Measurements from ENCODE around the gene SFXN5. TPM values are rescaled to one million over a fixed set of nuclear protein-coding genes. Genes with fewer than 3 reads are reported as not detected.

Gene SFXN5
- polyA plus RNA-seq, 1 donor from 2014 or later, result 5.8 TPM

GRCh38 chr2:72971036-72971435 lies 100.5 kb downstream of the SFXN5 start:
- Histone ChIP-seq H3K9me2 (ENCODE audit: insufficient read depth, low read length) (no peaks in the 10 kb centered on the region), H3K36me3 (ENCODE audit: insufficient read depth, low read length) (no peaks in the 10 kb centered on the region), H3K27me3 (ENCODE audit: insufficient read depth, low read depth, low read length) (no peaks in the 10 kb centered on the region), H2AFZ (ENCODE audit: low read depth, low read length) (no peak overlapping the region), H3F3A (ENCODE audit: insufficient read depth, low read length, poor library complexity, severe bottlenecking) (no peaks in the 10 kb centered on the region), H3K9me3 (ENCODE audit: low read length) (no peaks in the 10 kb centered on the region), H3K4me2 (ENCODE audit: low read length) (no peak overlapping the region), H4K20me1 (ENCODE audit: insufficient read depth) (no peaks in the 10 kb centered on the region), H3K27ac (ENCODE audit: low read length) (no peak overlapping the region), H3K79me2 (replicated peaks; ENCODE audit: insufficient read depth, low read length) (no peaks in the 10 kb centered on the region), H3K9ac (ENCODE audit: low read length) (no peak overlapping the region), H3K4me3 (ENCODE audit: low read length) (no peak overlapping the region)
- TF ChIP-seq, protein P1, sequence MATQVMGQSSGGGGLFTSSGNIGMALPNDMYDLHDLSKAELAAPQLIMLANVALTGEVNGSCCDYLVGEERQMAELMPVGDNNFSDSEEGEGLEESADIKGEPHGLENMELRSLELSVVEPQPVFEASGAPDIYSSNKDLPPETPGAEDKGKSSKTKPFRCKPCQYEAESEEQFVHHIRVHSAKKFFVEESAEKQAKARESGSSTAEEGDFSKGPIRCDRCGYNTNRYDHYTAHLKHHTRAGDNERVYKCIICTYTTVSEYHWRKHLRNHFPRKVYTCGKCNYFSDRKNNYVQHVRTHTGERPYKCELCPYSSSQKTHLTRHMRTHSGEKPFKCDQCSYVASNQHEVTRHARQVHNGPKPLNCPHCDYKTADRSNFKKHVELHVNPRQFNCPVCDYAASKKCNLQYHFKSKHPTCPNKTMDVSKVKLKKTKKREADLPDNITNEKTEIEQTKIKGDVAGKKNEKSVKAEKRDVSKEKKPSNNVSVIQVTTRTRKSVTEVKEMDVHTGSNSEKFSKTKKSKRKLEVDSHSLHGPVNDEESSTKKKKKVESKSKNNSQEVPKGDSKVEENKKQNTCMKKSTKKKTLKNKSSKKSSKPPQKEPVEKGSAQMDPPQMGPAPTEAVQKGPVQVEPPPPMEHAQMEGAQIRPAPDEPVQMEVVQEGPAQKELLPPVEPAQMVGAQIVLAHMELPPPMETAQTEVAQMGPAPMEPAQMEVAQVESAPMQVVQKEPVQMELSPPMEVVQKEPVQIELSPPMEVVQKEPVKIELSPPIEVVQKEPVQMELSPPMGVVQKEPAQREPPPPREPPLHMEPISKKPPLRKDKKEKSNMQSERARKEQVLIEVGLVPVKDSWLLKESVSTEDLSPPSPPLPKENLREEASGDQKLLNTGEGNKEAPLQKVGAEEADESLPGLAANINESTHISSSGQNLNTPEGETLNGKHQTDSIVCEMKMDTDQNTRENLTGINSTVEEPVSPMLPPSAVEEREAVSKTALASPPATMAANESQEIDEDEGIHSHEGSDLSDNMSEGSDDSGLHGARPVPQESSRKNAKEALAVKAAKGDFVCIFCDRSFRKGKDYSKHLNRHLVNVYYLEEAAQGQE (IDR thresholded peaks at IDR 0.05; ENCODE audit: borderline replicate concordance), result no peak
- TF ChIP-seq EZH2 (IDR thresholded peaks at IDR 0.05; ENCODE audit: borderline replicate concordance, insufficient read depth, low read length, poor library complexity, severe bottlenecking) (no peak), RAD21 (conservative IDR thresholded peaks at IDR 0.05) (no peak), SMC3 (conservative IDR thresholded peaks at IDR 0.05; ENCODE audit: poor library complexity) (no peak), EP300 (conservative IDR thresholded peaks at IDR 0.05; ENCODE audit: poor library complexity, severe bottlenecking) (no peak), MXI1 (conservative IDR thresholded peaks at IDR 0.05; ENCODE audit: poor library complexity, severe bottlenecking) (no peak), POLR2AphosphoS5 (IDR thresholded peaks at IDR 0.05) (no peak), TAF1 (IDR thresholded peaks at IDR 0.05; ENCODE audit: low read depth) (no peak)
- TF ChIP-seq, protein P2, sequence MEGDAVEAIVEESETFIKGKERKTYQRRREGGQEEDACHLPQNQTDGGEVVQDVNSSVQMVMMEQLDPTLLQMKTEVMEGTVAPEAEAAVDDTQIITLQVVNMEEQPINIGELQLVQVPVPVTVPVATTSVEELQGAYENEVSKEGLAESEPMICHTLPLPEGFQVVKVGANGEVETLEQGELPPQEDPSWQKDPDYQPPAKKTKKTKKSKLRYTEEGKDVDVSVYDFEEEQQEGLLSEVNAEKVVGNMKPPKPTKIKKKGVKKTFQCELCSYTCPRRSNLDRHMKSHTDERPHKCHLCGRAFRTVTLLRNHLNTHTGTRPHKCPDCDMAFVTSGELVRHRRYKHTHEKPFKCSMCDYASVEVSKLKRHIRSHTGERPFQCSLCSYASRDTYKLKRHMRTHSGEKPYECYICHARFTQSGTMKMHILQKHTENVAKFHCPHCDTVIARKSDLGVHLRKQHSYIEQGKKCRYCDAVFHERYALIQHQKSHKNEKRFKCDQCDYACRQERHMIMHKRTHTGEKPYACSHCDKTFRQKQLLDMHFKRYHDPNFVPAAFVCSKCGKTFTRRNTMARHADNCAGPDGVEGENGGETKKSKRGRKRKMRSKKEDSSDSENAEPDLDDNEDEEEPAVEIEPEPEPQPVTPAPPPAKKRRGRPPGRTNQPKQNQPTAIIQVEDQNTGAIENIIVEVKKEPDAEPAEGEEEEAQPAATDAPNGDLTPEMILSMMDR (IDR thresholded peaks at IDR 0.05; ENCODE audit: poor library complexity, severe bottlenecking), result no peak

GRCh38 chr2:72969706-72970105 lies 101.8 kb downstream of the SFXN5 start:
- H3K4me3 ChIP-seq (ENCODE audit: low read length), result no peak overlapping the region
- H3K9me3 ChIP-seq (ENCODE audit: low read length), result no peaks in the 10 kb centered on the region
- H3K27me3 ChIP-seq (ENCODE audit: insufficient read depth, low read depth, low read length), result no peaks in the 10 kb centered on the region
- H3K4me2 ChIP-seq (ENCODE audit: low read length), result no peak overlapping the region
- TF ChIP-seq POLR2AphosphoS5 (IDR thresholded peaks at IDR 0.05) (no peak), RAD21 (conservative IDR thresholded peaks at IDR 0.05) (no peak), TAF1 (IDR thresholded peaks at IDR 0.05; ENCODE audit: low read depth) (no peak), SMC3 (conservative IDR thresholded peaks at IDR 0.05; ENCODE audit: poor library complexity) (no peak), MXI1 (conservative IDR thresholded peaks at IDR 0.05; ENCODE audit: poor library complexity, severe bottlenecking) (no peak)
- TF ChIP-seq, protein P2 (IDR thresholded peaks at IDR 0.05; ENCODE audit: poor library complexity, severe bottlenecking), result no peak
- TF ChIP-seq, protein P1 (IDR thresholded peaks at IDR 0.05; ENCODE audit: borderline replicate concordance), result no peak
- H3K79me2 ChIP-seq (replicated peaks; ENCODE audit: insufficient read depth, low read length), result no peaks in the 10 kb centered on the region
- H2AFZ ChIP-seq (ENCODE audit: low read depth, low read length), result no peak overlapping the region
- no peaks in the 10 kb centered on the region for H3K36me3 ChIP-seq (ENCODE audit: insufficient read depth, low read length)
- no peak overlapping the region for H3K27ac ChIP-seq (ENCODE audit: low read length)
- no peaks in the 10 kb centered on the region for H3F3A ChIP-seq (ENCODE audit: insufficient read depth, low read length, poor library complexity, severe bottlenecking)
- H3K9ac ChIP-seq (ENCODE audit: low read length), result no peak overlapping the region
- H4K20me1 ChIP-seq (ENCODE audit: insufficient read depth), result no peaks in the 10 kb centered on the region
- no peaks in the 10 kb centered on the region for H3K9me2 ChIP-seq (ENCODE audit: insufficient read depth, low read length)

All from neural cell (in vitro differentiated cells).